Measurements from ENCODE around the gene PADI3.

The PADI3 gene

DNA sequence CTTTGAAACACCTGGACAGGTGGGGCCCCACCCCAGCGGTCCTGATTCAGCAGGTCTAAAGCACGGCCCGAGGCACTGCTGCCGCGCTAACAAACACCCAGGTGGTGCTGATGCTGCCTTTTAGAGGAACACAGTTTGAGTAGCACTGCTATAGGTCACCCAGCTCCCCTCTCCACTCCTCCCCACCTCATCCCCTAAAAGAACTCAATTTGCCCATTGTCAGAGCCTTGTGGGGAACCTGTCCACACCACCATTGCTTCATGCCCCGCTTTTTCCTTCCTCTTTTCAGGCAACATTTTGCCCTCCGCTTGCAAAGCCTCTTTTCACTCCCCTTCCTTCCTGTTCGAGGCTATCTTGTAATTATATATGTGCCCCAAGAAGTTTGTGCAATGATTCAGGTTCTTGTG, 32.9 kb downstream of the PADI3 start:
- no peak for TF ChIP-seq CTCF (IDR thresholded peaks at IDR 0.05; ENCODE audit: low read length)
- TF ChIP-seq EZH2 (IDR thresholded peaks at IDR 0.05; ENCODE audit: borderline replicate concordance, low read length) = no peak
- Histone ChIP-seq H3K79me2 (ENCODE audit: insufficient read depth, low read length) (no peaks in the 10 kb centered on the region), H2AFZ (ENCODE audit: low read length) (no peak overlapping the region), H3K4me1 (ENCODE audit: insufficient read depth, low read length, severe bottlenecking) (no peaks in the 10 kb centered on the region), H3K9me2 (ENCODE audit: low read depth, low read length) (no peaks in the 10 kb centered on the region), H4K20me1 (ENCODE audit: insufficient read depth, low read length) (no peaks in the 10 kb centered on the region), H3K36me3 (ENCODE audit: insufficient read depth, low read length) (no peaks in the 10 kb centered on the region), H3K27me3 (ENCODE audit: insufficient read depth, low read length) (no peaks in the 10 kb centered on the region), H3K9me3 (ENCODE audit: low read length) (no peaks in the 10 kb centered on the region), H3K4me3 (ENCODE audit: low read depth, low read length, poor library complexity, severe bottlenecking) (no peak overlapping the region), H3K27ac (ENCODE audit: low read depth, low read length, poor library complexity, severe bottlenecking) (no peak overlapping the region), H3K4me2 (ENCODE audit: low read length) (no peak overlapping the region), H3F3A (ENCODE audit: insufficient read depth, low read length) (no peaks in the 10 kb centered on the region), H3K9ac (ENCODE audit: low read length) (no peak overlapping the region)

GRCh38 chr1:17282836-17283235, 33.9 kb downstream of the PADI3 start:
- Histone ChIP-seq H3K4me3 (ENCODE audit: low read depth, low read length, poor library complexity, severe bottlenecking) (no peak overlapping the region), H4K20me1 (ENCODE audit: insufficient read depth, low read length) (no peaks in the 10 kb centered on the region), H3K9ac (ENCODE audit: low read length) (no peak overlapping the region), H3K27ac (ENCODE audit: low read depth, low read length, poor library complexity, severe bottlenecking) (no peak overlapping the region), H3K4me2 (ENCODE audit: low read length) (no peak overlapping the region), H3K4me1 (ENCODE audit: insufficient read depth, low read length, severe bottlenecking) (no peaks in the 10 kb centered on the region), H3F3A (ENCODE audit: insufficient read depth, low read length) (no peaks in the 10 kb centered on the region), H3K27me3 (ENCODE audit: insufficient read depth, low read length) (no peaks in the 10 kb centered on the region), H3K9me2 (ENCODE audit: low read depth, low read length) (no peaks in the 10 kb centered on the region), H2AFZ (ENCODE audit: low read length) (no peak overlapping the region), H3K9me3 (ENCODE audit: low read length) (no peaks in the 10 kb centered on the region), H3K36me3 (ENCODE audit: insufficient read depth, low read length) (no peaks in the 10 kb centered on the region), H3K79me2 (ENCODE audit: insufficient read depth, low read length) (no peaks in the 10 kb centered on the region)
- TF ChIP-seq EZH2 (IDR thresholded peaks at IDR 0.05; ENCODE audit: borderline replicate concordance, low read length) (no peak), CTCF (IDR thresholded peaks at IDR 0.05; ENCODE audit: low read length) (no peak)

GRCh38 chr1:17286646-17287045, 37.7 kb downstream of the PADI3 start:
- Histone ChIP-seq H3K27me3 (ENCODE audit: insufficient read depth, low read length) (no peaks in the 10 kb centered on the region), H3K36me3 (ENCODE audit: insufficient read depth, low read length) (no peaks in the 10 kb centered on the region), H2AFZ (ENCODE audit: low read length) (no peak overlapping the region), H4K20me1 (ENCODE audit: insufficient read depth, low read length) (no peaks in the 10 kb centered on the region), H3K9me3 (ENCODE audit: low read length) (no peaks in the 10 kb centered on the region), H3K4me1 (ENCODE audit: insufficient read depth, low read length, severe bottlenecking) (no peaks in the 10 kb centered on the region), H3K79me2 (ENCODE audit: insufficient read depth, low read length) (no peaks in the 10 kb centered on the region), H3F3A (ENCODE audit: insufficient read depth, low read length) (no peaks in the 10 kb centered on the region), H3K4me2 (ENCODE audit: low read length) (no peak overlapping the region), H3K9me2 (ENCODE audit: low read depth, low read length) (no peaks in the 10 kb centered on the region), H3K4me3 (ENCODE audit: low read depth, low read length, poor library complexity, severe bottlenecking) (no peak overlapping the region), H3K9ac (ENCODE audit: low read length) (no peak overlapping the region), H3K27ac (ENCODE audit: low read depth, low read length, poor library complexity, severe bottlenecking) (no peak overlapping the region)
- TF ChIP-seq EZH2 (IDR thresholded peaks at IDR 0.05; ENCODE audit: borderline replicate concordance, low read length) (no peak), CTCF (IDR thresholded peaks at IDR 0.05; ENCODE audit: low read length) (no peak)

All from OCI-LY1 (cell line).